AG08396 (cell line): Measurements from ENCODE around the gene TSSK2.

Experiments
- DNase-seq: peaks from one replicate; pipeline ENCODE4 v3.0.0; 2012; ENCODE audit warnings: low spot score, mixed read lengths

Gene TSSK2

DNA sequence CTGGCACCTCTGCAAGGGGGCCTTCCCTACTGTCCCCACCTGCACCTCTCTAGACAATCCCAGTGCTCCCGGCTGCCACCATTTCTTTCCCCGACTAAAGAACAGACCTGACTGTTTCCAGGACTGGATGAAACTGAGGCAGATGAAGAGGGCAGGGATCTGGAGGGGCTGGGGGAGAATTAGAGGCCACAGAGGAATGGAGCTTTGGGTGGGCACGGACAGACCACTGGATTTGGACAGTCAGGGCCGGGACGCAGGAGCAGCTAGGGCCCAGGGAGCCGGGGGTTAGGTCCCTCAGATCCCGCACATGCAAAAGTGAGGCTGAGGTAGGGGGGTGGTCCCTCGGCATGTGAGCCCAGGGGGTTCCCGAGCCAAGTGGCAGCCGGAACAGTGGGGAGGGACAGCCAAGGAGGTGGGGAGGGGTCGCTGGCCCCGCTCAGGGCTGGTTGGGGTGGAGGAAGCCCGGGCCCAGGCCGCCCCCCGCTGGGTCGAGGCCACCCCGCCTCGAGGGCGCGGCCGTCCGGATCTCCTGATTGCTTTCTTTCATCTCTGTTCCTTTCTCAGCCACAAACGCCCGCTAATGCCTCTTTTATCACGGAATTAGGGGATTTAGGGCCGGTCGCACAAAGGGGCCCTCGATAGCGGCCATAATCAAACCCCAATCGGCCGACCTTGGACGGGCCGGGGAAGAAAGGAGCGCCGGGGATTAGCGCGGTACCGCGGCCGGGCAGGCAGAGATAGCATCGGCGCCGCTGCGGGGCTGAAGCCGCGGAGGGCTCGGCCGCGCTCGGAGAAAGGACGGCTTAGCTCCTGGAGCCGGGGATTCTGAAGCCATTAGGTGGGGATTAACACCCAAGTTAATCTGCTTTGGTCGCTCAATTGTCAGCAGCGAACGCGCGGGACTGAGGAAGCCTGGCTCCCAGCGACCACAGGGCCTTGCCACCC lies 38.2 kb downstream of the TSSK2 start:
- DNase-seq, result no peak

DNA sequence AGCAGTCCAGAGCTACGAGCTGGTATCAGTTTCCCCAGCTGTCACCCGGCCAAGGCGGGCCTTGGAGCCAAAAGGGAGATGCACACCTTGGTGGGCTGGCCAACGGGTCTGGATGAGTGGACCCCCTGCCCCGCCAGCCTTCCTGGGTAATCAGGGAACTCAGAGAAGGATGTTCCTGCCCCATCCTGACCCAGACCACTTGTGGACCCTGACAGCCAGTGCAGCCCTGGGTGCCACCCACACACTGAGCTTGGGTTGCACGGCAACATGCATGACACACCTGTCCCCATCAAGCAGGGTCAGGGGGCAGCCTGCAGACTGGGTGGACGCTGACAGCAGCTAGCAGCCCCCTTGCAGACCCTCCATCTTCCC lies 38.8 kb downstream of the TSSK2 start:
- no peak for DNase-seq

GRCh38 chr22:19172213-19173046 lies 41.3 kb downstream of the TSSK2 start:
- DNase-seq, result no peak

GRCh38 chr22:19173047-19174035 lies 42.2 kb downstream of the TSSK2 start:
- DNase-seq, result no peak

GRCh38 chr22:19174106-19175025 lies 43.3 kb downstream of the TSSK2 start:
- peak; percentile 66 for DNase-seq

GRCh38 chr22:19175026-19175601 lies 44.0 kb downstream of the TSSK2 start:
- no peak for DNase-seq

GRCh38 chr22:19175602-19176174 lies 44.6 kb downstream of the TSSK2 start:
- DNase-seq, result no peak

GRCh38 chr22:19176175-19176643 lies 45.1 kb downstream of the TSSK2 start:
- no peak for DNase-seq

GRCh38 chr22:19176732-19177131 lies 45.6 kb downstream of the TSSK2 start:
- DNase-seq, result no peak

DNA sequence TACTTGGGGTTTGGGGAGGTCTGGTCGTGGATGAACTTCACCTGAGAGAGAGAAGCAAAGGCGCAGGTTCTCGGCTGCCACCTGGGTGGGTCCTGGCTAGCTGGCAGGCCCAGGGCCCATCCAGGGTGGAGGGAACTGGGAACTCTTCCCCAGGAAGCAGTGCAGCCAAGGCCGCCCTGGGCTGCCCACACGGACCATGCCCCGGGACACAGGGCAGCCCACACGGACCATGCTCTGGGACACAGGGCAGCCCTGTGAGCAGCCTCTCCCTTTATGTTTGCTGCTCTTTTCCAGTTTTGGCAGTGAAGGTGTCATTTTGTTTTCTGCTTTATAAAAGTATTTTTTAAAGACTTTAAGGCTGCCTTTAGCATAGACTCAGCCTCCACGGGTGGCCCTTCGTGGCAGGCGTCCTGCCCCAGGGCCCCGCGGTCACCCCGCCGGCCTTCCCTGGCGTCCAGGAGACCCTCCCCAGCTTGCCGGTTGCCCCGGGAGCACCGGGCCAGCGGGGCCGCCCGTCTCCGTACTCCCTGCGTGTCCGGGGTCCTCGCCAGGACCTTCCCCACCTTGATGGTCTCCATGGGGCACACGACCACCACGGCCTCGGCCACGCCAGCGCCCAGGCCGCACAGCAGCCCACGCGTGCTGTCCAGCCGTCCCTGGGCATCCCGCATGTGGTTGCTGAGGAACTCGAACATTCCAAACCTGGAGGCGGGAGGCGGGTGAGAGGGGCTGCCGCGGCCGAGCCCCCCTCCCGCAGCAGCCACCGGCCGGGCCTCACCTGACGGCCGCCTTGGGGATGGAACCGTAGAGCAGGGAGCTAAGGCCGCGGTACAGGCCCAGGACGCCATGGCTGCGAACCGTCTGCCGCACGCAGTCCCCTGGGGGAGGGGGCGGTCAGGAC lies 46.3 kb downstream of the TSSK2 start:
- no peak for DNase-seq

DNA sequence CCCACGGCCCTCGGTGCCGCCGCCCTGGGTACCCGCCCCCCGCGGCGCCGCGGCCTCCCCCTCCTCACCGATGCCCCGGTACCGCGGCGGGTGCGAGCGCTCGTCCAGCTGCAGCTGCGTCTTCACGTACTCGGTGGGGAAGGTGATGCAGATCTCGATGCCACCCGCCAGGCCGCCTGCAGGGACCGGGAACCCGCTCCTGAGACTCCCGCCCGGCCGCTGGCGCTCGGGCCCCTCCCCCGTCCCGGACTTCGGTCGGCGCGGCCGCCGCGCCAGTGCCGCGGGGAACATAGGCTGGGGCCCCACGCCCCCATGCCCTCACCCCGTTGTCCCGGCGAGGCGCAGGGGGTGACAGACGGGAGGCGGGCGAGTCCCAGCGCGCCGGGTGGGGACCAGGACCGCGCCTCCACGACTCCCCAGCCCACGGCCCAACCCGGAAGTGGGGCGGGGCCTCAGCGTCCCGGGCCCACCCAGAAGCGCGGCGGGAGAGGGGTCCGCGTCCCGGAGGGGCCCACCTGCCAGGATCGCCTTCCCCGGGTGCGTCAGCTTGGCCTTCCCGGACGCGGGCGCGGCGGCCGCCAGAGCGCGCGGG lies 47.1 kb downstream of the TSSK2 start:
- DNase-seq, result peak; percentile 64

- peak; percentile 97 for DNase-seq
Observed at GRCh38 chr22:19178657-19179496, 47.8 kb downstream of the TSSK2 start, which contains the start of gene SLC25A1. SLC25A1 (minus strand) TSS chr22:19178736; CDS start chr22:19178673, 63 bp downstream.

DNA sequence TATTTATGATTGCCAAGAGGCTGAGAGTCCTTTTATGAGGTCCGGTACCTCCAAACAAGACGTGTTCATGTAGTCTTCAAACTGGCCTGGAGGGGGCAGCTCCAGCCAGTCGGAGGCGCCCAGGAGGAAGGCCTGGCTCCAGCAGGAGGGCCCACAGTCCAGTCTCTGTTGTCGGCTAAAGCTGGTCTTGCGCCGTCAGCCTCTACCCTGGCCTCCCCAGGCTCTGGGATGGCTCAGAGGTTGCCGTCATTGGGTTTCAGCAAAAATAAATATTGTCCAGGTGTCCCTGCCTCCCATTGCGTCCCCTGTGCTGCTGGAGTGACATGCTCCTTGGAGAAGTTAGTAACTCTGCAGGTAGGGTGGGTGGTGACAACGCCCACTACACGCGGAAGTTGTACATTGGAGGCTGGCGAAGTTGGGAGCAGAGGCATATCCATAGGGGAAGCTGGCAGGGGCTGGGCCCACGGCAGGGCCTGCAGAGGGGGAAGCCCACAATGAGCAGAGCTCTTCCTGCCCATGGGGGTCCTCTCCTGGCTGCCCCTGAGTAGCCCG lies 48.5 kb downstream of the TSSK2 start:
- peak; percentile 87 for DNase-seq

- DNase-seq, result no peak
Observed at GRCh38 chr22:19180234-19180633, 49.1 kb downstream of the TSSK2 start.

DNA sequence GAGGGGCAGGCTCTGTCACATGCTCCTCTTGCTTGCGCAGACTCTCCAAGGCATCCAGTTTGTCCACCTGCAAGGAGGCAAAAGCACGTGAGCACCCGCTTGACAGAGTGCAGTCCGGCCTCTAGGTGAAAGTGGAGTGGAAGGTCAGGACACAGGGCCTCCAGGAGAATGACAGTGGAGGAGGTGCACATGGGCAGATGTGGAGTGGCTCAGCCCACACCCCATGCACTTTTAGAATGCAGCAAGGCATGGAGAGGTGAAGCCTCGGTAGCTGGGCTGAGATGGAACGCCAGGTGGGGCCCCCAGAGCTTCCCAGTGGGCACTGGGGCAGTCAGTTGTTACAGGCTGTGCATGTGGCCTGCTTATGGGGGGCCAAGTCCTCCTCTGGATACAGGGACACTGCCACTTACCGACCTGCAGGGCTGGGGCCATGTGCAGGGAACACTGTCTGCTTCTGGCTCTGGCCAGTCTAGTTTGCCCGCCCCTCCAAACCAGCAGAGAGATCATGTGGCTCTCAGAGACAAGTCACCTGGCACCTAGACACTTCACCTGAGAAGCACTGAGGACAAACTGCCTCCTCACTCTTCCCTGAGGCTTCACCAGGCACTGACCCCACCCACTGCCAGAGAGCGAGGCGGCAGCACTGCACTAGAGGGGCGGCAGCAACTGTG lies 49.8 kb downstream of the TSSK2 start:
- no peak for DNase-seq

- DNase-seq, result no peak
Observed at GRCh38 chr22:19181786-19182471, 50.8 kb downstream of the TSSK2 start.
